NT2/D1 (cell line): ENCODE measurements around the gene BFSP1.

Experiments used
- DNase-seq: peaks from one replicate; pipeline ENCODE4 v3.0.0-alpha.2; 2011; ENCODE audit warnings: low read depth, low spot score
- H3K27me3 ChIP-seq: 2 replicates; pipeline ENCODE4 v1.6.0; 2011; ENCODE audit warnings: mild to moderate bottlenecking; ENCODE audit not compliant: insufficient read length, insufficient read depth
- H3K36me3 ChIP-seq: 2 replicates; pipeline ENCODE4 v1.6.1; 2011; ENCODE audit warnings: mild to moderate bottlenecking, low read length, mixed read lengths; ENCODE audit not compliant: insufficient read depth, insufficient read length
- H3K4me1 ChIP-seq: 2 replicates; pipeline ENCODE4 v1.5.1; 2011; ENCODE audit not compliant: insufficient read depth, insufficient read length
- H3K4me3 ChIP-seq: 2 replicates; pipeline ENCODE4 v1.5.1; 2011; ENCODE audit warnings: low read depth; ENCODE audit not compliant: insufficient read length
- H3K9ac ChIP-seq: 2 replicates; pipeline ENCODE4 v1.6.0; 2011; ENCODE audit warnings: low read depth; ENCODE audit not compliant: insufficient read length
- H3K9me3 ChIP-seq: 2 replicates; pipeline ENCODE4 v1.5.1; 2011; ENCODE audit warnings: mild to moderate bottlenecking, low read length; ENCODE audit not compliant: insufficient read depth
- SUZ12 ChIP-seq: IDR thresholded peaks from 2 replicates; pipeline ENCODE4 v1.6.1; 2011; ENCODE audit not compliant: insufficient read length, insufficient read depth; ENCODE audit errors: extremely low read depth
- YY1 ChIP-seq: IDR thresholded peaks from 2 replicates; pipeline ENCODE4 v1.6.1; 2011; ENCODE audit not compliant: insufficient read length, insufficient read depth
- ZNF274 ChIP-seq: IDR thresholded peaks from 2 replicates; pipeline ENCODE4 v1.6.1; 2011; ENCODE audit warnings: mild to moderate bottlenecking, low read depth, low read length

BFSP1 gene

DNA sequence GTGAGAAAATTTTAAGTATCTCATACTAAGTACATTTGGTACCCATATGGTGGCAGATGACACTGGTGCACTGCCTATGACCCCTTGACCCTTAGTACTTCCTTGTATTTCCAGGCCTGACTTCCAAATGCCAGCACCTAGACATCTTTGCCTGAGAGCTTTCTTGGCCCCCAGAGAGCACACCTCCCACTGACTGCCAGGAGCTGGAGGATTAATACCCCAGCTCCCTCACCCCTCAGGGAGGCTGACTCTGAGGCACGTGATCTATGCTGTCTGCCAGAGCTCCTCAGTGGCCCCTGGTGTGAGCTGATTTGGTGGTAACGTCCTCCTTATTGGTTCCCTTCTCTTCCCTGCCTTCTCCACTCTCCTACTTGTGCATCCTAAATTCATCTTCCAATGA lies 38.0 kb downstream of the BFSP1 start:
- Histone ChIP-seq H3K9me3 (no peaks in the 10 kb centered on the region), H3K36me3 (no peaks in the 10 kb centered on the region), H3K27me3 (no peaks in the 10 kb centered on the region), H3K9ac (no peak overlapping the region), H3K4me1 (no peaks in the 10 kb centered on the region), H3K4me3 (no peak overlapping the region)
- no peak for DNase-seq
- no peak for TF ChIP-seq ZNF274
- TF ChIP-seq YY1 = no peak
- no peak for TF ChIP-seq SUZ12

GRCh38 chr20:17491488-17491887 lies 39.7 kb downstream of the BFSP1 start:
- H3K4me1 ChIP-seq = peaks cover under 1% of the 10 kb centered on the region
- H3K9ac ChIP-seq = no peak overlapping the region
- DNase-seq = no peak
- no peak for TF ChIP-seq SUZ12
- no peak for TF ChIP-seq ZNF274
- TF ChIP-seq YY1 = no peak
- no peaks in the 10 kb centered on the region for H3K27me3 ChIP-seq
- H3K9me3 ChIP-seq = no peaks in the 10 kb centered on the region
- no peaks in the 10 kb centered on the region for H3K36me3 ChIP-seq
- no peak overlapping the region for H3K4me3 ChIP-seq

- TF ChIP-seq SUZ12 = no peak
- no peak for TF ChIP-seq ZNF274
- no peak for TF ChIP-seq YY1
- no peak for DNase-seq
- H3K27me3 ChIP-seq = no peaks in the 10 kb centered on the region
Measured at GRCh38 chr20:17491041-17491440, 40.1 kb downstream of the BFSP1 start.

GRCh38 chr20:17490501-17490900 lies 40.7 kb downstream of the BFSP1 start:
- no peak overlapping the region for H3K4me3 ChIP-seq
- H3K4me1 ChIP-seq = peaks cover 2% of the 10 kb centered on the region
- DNase-seq = no peak
- no peak for TF ChIP-seq ZNF274
- TF ChIP-seq SUZ12 = no peak
- TF ChIP-seq YY1 = no peak
- H3K9me3 ChIP-seq = no peaks in the 10 kb centered on the region
- no peaks in the 10 kb centered on the region for H3K27me3 ChIP-seq
- no peak overlapping the region for H3K9ac ChIP-seq
- H3K36me3 ChIP-seq = no peaks in the 10 kb centered on the region

More at GRCh38 chr20:17491041-17491440, 40.1 kb downstream of the BFSP1 start:
- Histone ChIP-seq H3K36me3 (no peaks in the 10 kb centered on the region), H3K9ac (no peak overlapping the region), H3K9me3 (no peaks in the 10 kb centered on the region), H3K4me3 (no peak overlapping the region), H3K4me1 (peaks cover 2% of the 10 kb centered on the region)

DNA sequence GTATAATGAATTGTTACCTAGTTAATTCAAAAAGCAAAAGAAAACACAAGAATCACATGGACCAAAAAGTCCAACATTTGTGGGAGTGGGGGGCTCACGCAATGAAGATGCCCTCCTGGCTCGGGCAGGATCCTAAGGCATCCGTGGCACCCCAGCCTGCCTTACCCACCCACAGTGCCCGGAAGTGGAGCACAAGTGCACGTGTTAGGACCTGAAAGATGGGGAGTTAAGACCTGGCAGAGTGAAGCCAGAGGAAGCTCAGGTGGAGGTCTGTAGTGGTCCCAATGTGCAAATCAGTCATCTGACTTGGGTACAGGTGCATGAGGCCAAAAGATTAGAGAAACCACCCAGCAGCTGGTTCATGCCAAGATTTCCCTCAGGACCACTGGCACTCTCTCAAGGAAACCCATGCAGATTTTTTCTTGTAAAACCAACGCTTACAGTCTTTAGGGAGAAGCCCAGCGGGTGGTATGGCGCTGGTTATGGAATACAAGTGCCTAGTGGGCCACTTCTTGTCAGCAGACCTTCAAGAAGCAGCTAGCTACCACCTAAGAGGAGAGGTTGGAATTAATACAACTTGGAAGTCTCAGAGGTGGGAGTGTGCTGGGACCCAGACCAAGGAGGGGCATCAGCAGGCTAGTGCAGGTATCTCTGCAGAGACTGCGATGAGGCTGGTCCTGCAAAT lies 42.1 kb downstream of the BFSP1 start:
- Histone ChIP-seq H3K36me3 (no peaks in the 10 kb centered on the region), H3K9me3 (no peaks in the 10 kb centered on the region), H3K27me3 (no peaks in the 10 kb centered on the region), H3K4me1 (peaks cover 2% of the 10 kb centered on the region), H3K4me3 (no peak overlapping the region), H3K9ac (no peak overlapping the region)
- TF ChIP-seq ZNF274 = no peak
- no peak for TF ChIP-seq YY1
- TF ChIP-seq SUZ12 = no peak
- DNase-seq = no peak

- no peak overlapping the region for H3K4me3 ChIP-seq
- peaks cover 2% of the 10 kb centered on the region for H3K4me1 ChIP-seq
- TF ChIP-seq YY1 (no peak), SUZ12 (no peak), ZNF274 (no peak)
- H3K36me3 ChIP-seq = no peaks in the 10 kb centered on the region
- H3K27me3 ChIP-seq = no peaks in the 10 kb centered on the region
- H3K9me3 ChIP-seq = no peaks in the 10 kb centered on the region
- H3K9ac ChIP-seq = no peak overlapping the region
- DNase-seq = no peak
Measured at GRCh38 chr20:17485017-17485416, 46.2 kb downstream of the BFSP1 start.

DNA sequence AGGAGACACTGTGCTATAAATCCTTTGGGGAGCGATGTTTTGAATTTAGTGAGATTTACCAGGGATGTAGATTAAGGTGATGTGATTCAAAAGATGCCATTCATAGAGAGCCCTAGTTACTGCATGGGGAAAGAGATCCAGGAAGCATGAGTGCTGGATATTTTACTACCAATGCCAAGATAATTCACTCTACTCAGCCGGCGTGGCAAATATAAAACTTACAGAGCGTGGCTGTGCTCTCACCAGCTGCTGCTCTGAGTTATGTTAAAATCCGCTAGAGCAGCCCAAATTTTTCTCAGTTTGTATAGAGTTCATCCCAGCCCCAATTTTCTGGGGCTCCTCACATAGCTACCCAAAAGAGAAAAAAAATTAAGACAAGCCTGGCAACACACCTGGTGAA lies 48.6 kb downstream of the BFSP1 start:
- no peaks in the 10 kb centered on the region for H3K27me3 ChIP-seq
- no peaks in the 10 kb centered on the region for H3K9me3 ChIP-seq
- H3K4me3 ChIP-seq = no peak overlapping the region
- no peak for DNase-seq
- H3K9ac ChIP-seq = no peak overlapping the region
- TF ChIP-seq ZNF274 (no peak), SUZ12 (no peak), YY1 (no peak)
- peaks cover 2% of the 10 kb centered on the region for H3K4me1 ChIP-seq
- H3K36me3 ChIP-seq = no peaks in the 10 kb centered on the region

DNA sequence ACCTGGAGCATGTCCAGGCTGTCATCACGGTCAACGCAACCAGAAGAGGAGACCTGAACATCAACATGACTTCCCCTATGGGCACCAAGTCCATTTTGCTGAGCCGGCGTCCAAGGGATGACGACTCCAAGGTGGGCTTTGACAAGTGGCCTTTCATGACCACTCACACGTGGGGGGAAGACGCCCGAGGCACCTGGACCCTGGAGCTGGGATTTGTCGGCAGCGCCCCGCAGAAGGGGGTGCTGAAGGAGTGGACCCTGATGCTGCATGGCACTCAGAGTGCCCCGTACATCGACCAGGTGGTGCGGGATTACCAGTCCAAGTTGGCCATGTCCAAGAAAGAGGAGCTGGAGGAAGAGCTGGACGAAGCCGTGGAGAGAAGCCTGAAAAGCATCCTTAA lies 49.5 kb downstream of the BFSP1 start:
- no peak for DNase-seq
- Histone ChIP-seq H3K27me3 (no peaks in the 10 kb centered on the region), H3K36me3 (no peaks in the 10 kb centered on the region), H3K4me1 (peaks cover 2% of the 10 kb centered on the region), H3K9me3 (no peaks in the 10 kb centered on the region), H3K9ac (no peak overlapping the region), H3K4me3 (no peak overlapping the region)
- TF ChIP-seq SUZ12 = no peak
